Measurements from ENCODE around the gene CNOT2.

GRCh38 chr12:70251661-70252060, 8.4 kb downstream of the CNOT2 start:
- TF ChIP-seq, protein P1, sequence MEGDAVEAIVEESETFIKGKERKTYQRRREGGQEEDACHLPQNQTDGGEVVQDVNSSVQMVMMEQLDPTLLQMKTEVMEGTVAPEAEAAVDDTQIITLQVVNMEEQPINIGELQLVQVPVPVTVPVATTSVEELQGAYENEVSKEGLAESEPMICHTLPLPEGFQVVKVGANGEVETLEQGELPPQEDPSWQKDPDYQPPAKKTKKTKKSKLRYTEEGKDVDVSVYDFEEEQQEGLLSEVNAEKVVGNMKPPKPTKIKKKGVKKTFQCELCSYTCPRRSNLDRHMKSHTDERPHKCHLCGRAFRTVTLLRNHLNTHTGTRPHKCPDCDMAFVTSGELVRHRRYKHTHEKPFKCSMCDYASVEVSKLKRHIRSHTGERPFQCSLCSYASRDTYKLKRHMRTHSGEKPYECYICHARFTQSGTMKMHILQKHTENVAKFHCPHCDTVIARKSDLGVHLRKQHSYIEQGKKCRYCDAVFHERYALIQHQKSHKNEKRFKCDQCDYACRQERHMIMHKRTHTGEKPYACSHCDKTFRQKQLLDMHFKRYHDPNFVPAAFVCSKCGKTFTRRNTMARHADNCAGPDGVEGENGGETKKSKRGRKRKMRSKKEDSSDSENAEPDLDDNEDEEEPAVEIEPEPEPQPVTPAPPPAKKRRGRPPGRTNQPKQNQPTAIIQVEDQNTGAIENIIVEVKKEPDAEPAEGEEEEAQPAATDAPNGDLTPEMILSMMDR (optimal IDR thresholded peaks at IDR 0.05 in 1 of 3, IDR thresholded peaks at IDR 0.05 in 1 of 3, conservative IDR thresholded peaks at IDR 0.05 in 1 of 3; ENCODE audit: extremely low read depth in 1 of 3, insufficient read depth in 2 of 3, low read length in 3 of 3), result no peak
- TF ChIP-seq EZH2 (IDR thresholded peaks at IDR 0.05; ENCODE audit: low read length), result no peak
